T-cell (primary cell): ENCODE results near the gene MYT1. TPM values are rescaled to one million over a fixed set of nuclear protein-coding genes. Genes with fewer than 3 reads are reported as not detected.

ENCODE experiments used
- ATAC-seq, 4 experiments: fragments of 200-7000 bp in 3 of 4; fragments of 150-1000 bp in 1 of 4; cut with Tn5 transposase; replicated peaks in 1 of 4; 1 replicate in 3 of 4; 2 replicates in 1 of 4; pipeline ENCODE4 v1.10.0; 2021; ENCODE audit warnings: moderate library complexity in 3 of 4, mild to moderate bottlenecking in 2 of 4, moderate number of reproducible peaks in 1 of 4
- CTCF ChIA-PET, 2 donors: fragments of 300-600 bp; sonication (Branson Sonifier 250); formaldehyde crosslinking; loops; one replicate each; lab custom pipeline; 2022; ENCODE audit warnings: antibody characterized with exemption in 2 of 2; lab: Charles Lee
- POLR2A ChIA-PET, 2 donors: fragments of 300-600 bp; sonication (Branson Sonifier 250); formaldehyde crosslinking; loops; one replicate each; lab custom pipeline; 2022; ENCODE audit warnings: antibody characterized with exemption in 2 of 2; lab: Charles Lee
- DNase-seq, 35 experiments: peaks; one replicate each; pipeline versions ENCODE4 v3.0.0 to v3.0.0-alpha.2; 2013 to 2023
- H3K27ac ChIP-seq: one replicate; pipeline ENCODE4 v1.5.1; 2013; ENCODE audit warnings: low read length
- H3K27me3 ChIP-seq, 2 experiments: replicated peaks in 1 of 2; 1 replicate in 1 of 2; 2 replicates in 1 of 2; pipeline versions ENCODE4 v1.6.1 to v1.7.0; 2013; ENCODE audit warnings: low read length in 1 of 2, mixed read lengths in 1 of 2; ENCODE audit not compliant: control insufficient read depth in 2 of 2, insufficient read depth in 2 of 2; ENCODE audit errors: extremely low read depth in 1 of 2
- H3K36me3 ChIP-seq, 2 donors: 1 replicate in 1 of 2; 2 replicates in 1 of 2; pipeline versions ENCODE4 v1.6.1 to v1.7.0; 2013; ENCODE audit warnings: low read length in 1 of 2; ENCODE audit not compliant: control insufficient read depth in 2 of 2, insufficient read depth in 1 of 2; ENCODE audit errors: extremely low read depth in 1 of 2
- H3K4me1 ChIP-seq, 2 experiments: 1 replicate in 1 of 2; 2 replicates in 1 of 2; pipeline versions ENCODE4 v1.6.1 to v1.7.0; 2013; ENCODE audit warnings: low read length in 2 of 2, mixed read lengths in 1 of 2; ENCODE audit not compliant: insufficient read depth in 2 of 2, control insufficient read depth in 1 of 2; ENCODE audit errors: extremely low read depth in 1 of 2
- H3K4me3 ChIP-seq, 2 donors: 1 replicate in 1 of 2; 2 replicates in 1 of 2; pipeline versions ENCODE4 v1.5.1 to v1.7.0; 2013; ENCODE audit warnings: mild to moderate bottlenecking in 2 of 2, low read length in 1 of 2, moderate library complexity in 1 of 2; ENCODE audit not compliant: control insufficient read depth in 1 of 2; ENCODE audit errors: extremely low read depth in 1 of 2
- H3K9me3 ChIP-seq: 2 replicates; pipeline ENCODE4 v1.7.0; 2013
- H3K27ac Mint-ChIP-seq, 2 donors: one replicate each; pipeline ENCODE4 v1.8.0; 2020 to 2021; ENCODE audit warnings: mild to moderate bottlenecking in 2 of 2, mixed read lengths in 2 of 2
- H3K27me3 Mint-ChIP-seq, 2 donors: one replicate each; pipeline ENCODE4 v1.8.0; 2021 to 2022; ENCODE audit warnings: mixed read lengths in 2 of 2
- H3K36me3 Mint-ChIP-seq: one replicate; pipeline ENCODE4 v1.8.0; 2021; ENCODE audit warnings: mixed read lengths
- H3K4me1 Mint-ChIP-seq, 3 donors: one replicate each; pipeline ENCODE4 v1.8.0; 2020 to 2022; ENCODE audit warnings: mixed read lengths in 3 of 3, mild to moderate bottlenecking in 1 of 3
- H3K4me3 Mint-ChIP-seq, 3 donors: one replicate each; pipeline ENCODE4 v1.8.0; 2020 to 2022; ENCODE audit warnings: mild to moderate bottlenecking in 3 of 3, mixed read lengths in 3 of 3, moderate library complexity in 3 of 3
- H3K9me3 Mint-ChIP-seq, 3 donors: one replicate each; pipeline ENCODE4 v1.8.0; 2020 to 2022; ENCODE audit warnings: mixed read lengths in 3 of 3
- WGBS: methylation state at CpG from one replicate; pipeline ENCODE4 v1.1.5; 2013; ENCODE audit warnings: missing lambda C conversion rate; ENCODE audit not compliant: insufficient coverage; 5-methylcytosine and 5-hydroxymethylcytosine counted together
- total RNA-seq, 35 experiments: library from RNA in 6 of 35; stranded (reverse) in 6 of 35; fragments of 120-200 nt in 1 of 35; gene quantifications; one replicate each; pipeline versions ENCODE4 v1.2.1 to v1.2.4 and lab custom pipeline; 2013 to 2026

Gene MYT1
- total RNA-seq, 5 donors from 2014 or later (not counting 1 experiment from before 2014, with no cell fraction given): 0.06 TPM; not detected in 4

DNA sequence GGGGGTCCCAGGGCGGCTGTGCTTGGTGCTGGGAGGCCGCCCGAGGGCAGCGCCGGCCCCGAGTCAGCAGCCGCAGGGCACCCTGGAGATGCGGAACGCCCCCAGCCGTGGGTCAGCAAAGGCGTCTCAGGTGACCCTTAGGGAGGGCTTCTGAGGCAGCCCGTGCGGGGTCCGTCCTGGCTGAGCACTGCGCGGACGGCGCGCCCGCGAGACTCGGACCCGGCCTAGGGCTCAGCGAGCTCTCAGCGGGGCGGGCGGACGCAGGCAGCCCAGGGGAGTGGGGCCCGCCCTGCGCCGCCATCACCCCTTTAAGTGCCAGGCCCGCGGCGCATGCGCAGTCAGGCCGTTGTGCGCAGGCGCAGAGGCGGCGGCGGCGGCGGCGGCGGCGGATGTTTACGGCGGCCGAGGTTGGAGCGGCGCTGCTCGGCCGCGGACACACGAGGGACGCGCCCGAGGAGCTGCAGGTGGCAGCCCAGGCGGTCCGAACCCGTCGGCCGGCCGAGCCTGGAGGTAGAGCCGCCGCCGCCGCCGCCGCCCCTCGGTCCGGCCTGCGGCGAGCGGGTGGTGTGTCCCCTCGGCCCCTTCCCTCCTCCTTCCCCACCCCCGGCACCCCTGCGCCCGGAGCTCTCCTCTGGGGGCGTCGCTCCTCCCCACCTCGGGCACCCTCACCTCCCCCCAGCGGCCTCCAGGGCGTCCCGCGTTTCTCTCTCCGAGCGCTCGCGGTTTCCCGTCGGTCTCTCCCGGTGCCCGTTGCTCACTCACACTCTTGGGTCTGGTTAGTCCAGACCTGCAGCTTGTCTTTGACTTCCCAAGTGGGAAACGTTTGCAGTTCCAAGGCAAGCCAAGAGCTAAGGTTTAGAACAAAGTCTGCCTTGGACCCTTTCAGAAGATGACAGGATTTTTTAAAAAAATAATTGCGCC, 91.4 kb downstream of the MYT1 start, which contains the start of gene PCMTD2:
Gene PCMTD2 (plus strand): TSS at position 388 of the 921 bp plus-strand sequence. CDS start 4,218 bp downstream, outside the sequence.
- peaks cover 36 to 49% of the 10 kb centered on the region in 2 experiments for H3K4me1 ChIP-seq
- WGBS: under 1% methylated on average over 94 of the region's 96 CpGs
- Mint-ChIP-seq H3K27me3 (peaks cover 0 to 1% of the 10 kb centered on the region in 2 donors), H3K4me3 (peak within 1 kb of the TSS; percentile 90 to 96 (median 95)), H3K9me3 (no peaks in the 10 kb centered on the region), H3K36me3 (peaks cover 15% of the 10 kb centered on the region), H3K4me1 (peaks cover 52 to 57% (median 54%) of the 10 kb centered on the region in 3 donors), H3K27ac (peak within 1 kb of the TSS; percentile 92 to 96)
- DNase-seq: peak; percentile 59 to 93 (median 80)
- H3K36me3 ChIP-seq: peaks cover 0 to 6% of the 10 kb centered on the region in 2 donors
- CTCF ChIA-PET: interaction anchor here in 1 of 2 donors (0.5 kb wide), 1 partner anchor 1953 kb away, joined by 3 read pairs; no protein-coding TSS in a partner anchor
- peak; percentile 86 to 91 (median 88) for ATAC-seq
- peak within 1 kb of the TSS; percentile 68 to 86 for H3K4me3 ChIP-seq
- H3K27me3 ChIP-seq: peaks cover 0 to 11% of the 10 kb centered on the region in 2 experiments
- no peaks in the 10 kb centered on the region for H3K9me3 ChIP-seq
- POLR2A ChIA-PET: interaction anchor here in 1 of 2 donors (0.7 to 0.8 kb wide), 2 partner anchors 11 to 27 kb away, joined by 3 to 15 read pairs; no protein-coding TSS in a partner anchor
- peak within 1 kb of the TSS; percentile 56 for H3K27ac ChIP-seq

DNA sequence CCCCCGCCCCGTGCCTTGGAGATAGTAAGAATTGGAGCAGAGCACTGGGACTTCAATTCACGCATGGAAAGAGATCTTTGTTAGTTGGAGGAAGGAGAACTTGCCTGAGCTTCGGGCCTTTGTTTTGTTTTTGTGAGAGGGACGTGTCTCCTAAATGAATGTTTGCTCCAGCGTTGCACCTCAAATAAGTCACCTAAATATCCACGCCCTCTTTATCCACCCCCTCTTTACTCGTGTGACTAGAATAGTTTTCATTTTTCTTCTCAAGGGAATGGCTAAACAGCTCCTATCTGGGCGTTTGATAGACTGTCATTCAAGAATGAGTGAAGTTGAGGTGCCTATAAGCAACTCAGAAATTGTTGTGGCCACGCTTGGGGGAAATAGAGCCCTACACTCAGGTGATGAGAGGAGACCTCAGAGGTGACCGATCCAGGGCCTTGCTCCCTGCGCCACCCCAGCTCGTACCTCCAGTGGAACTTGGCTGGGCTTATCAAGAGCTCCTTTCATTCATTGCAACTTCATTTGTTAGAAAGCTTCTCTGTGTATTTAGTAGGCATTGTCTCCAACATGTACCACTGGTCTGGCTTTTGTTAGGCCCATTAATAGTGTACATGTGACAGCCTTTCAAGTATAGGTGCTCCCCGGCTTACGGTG, 92.2 kb downstream of the MYT1 start:
- CTCF ChIA-PET: no interaction called here
- H3K36me3 Mint-ChIP-seq: peaks cover 20% of the 10 kb centered on the region
- H3K4me1 Mint-ChIP-seq: peaks cover 60 to 65% (median 62%) of the 10 kb centered on the region in 3 donors
- peak overlapping the region; percentile 68 to 86 for H3K4me3 ChIP-seq
- peak overlapping the region; percentile 90 to 96 (median 95) for H3K4me3 Mint-ChIP-seq
- H3K27me3 Mint-ChIP-seq: peaks cover 0 to 1% of the 10 kb centered on the region in 2 donors
- peaks cover 0 to 6% of the 10 kb centered on the region in 2 donors for H3K36me3 ChIP-seq
- H3K27ac ChIP-seq: peak overlapping the region; percentile 56
- H3K27ac Mint-ChIP-seq: peak overlapping the region; percentile 92 to 96
- 81% methylated on average over 2 of the region's 15 CpGs for WGBS
- POLR2A ChIA-PET: interaction anchor here (0.5 to 0.8 kb wide), 3 partner anchors 11 to 268 kb away, joined by 3 to 15 read pairs (median 3); no protein-coding TSS in a partner anchor
- peaks cover 0 to 11% of the 10 kb centered on the region in 2 experiments for H3K27me3 ChIP-seq
- no peaks in the 10 kb centered on the region for H3K9me3 Mint-ChIP-seq
- no peaks in the 10 kb centered on the region for H3K9me3 ChIP-seq
- ATAC-seq: peak in 1 of 4 experiments; percentile 7
- peak in 3 of 35 experiments; percentile 10 to 31 (median 10) for DNase-seq
- H3K4me1 ChIP-seq: peaks cover 43 to 57% of the 10 kb centered on the region in 2 experiments

DNA sequence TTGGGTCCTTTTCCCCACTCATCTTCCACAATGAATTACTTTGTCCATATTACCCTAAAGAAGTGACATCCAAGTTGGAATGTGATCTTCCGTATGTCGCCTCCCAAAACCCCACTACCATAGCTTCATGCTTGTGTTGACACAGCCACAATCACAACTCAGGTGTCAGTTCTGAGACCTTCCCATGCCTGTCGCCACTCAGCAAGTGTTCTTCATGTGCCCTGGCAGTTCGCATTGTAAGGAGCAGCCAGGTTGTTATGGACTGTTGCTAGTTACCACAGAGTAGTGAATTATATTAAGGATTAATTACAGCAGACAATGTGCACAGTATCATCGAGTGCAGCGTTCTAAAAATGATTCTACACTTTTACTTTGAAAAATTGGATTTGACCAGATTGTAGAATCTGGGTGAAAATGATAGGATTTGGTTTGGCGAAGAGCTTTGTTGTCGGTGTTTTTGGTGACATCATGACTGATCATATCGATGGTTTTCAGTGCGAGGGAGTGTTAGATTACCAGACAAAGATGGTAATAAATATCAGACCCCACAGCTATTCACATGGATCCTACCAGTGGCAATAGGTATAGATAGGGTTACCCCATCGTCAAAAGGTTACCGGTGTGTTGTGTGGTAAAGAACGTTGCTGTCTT, 93.0 kb downstream of the MYT1 start:
- Mint-ChIP-seq H3K9me3 (no peaks in the 10 kb centered on the region), H3K36me3 (peaks cover 21% of the 10 kb centered on the region), H3K27ac (peak overlapping the region; percentile 92 to 96), H3K4me1 (peaks cover 68 to 70% (median 70%) of the 10 kb centered on the region in 3 donors), H3K4me3 (peak overlapping the region; percentile 90 to 96 (median 95)), H3K27me3 (no peaks in the 10 kb centered on the region)
- Histone ChIP-seq H3K4me1 (peaks cover 46 to 61% of the 10 kb centered on the region in 2 experiments), H3K36me3 (peaks cover 0 to 6% of the 10 kb centered on the region in 2 donors), H3K4me3 (peak overlapping the region in 1 of 2 donors; percentile 68), H3K27me3 (peaks cover 0 to 9% of the 10 kb centered on the region in 2 experiments), H3K9me3 (no peaks in the 10 kb centered on the region), H3K27ac (no peak overlapping the region)
- ChIA-PET POLR2A (interaction anchor here in 1 of 2 donors (0.9 kb wide), 1 partner anchor 29 kb away, joined by 4 read pairs; no protein-coding TSS in a partner anchor), CTCF (no interaction called here)
- DNase-seq: peak in 1 of 35 experiments; percentile 10
- 88% methylated on average over 5 of the region's 13 CpGs for WGBS
- ATAC-seq: no peak

DNA sequence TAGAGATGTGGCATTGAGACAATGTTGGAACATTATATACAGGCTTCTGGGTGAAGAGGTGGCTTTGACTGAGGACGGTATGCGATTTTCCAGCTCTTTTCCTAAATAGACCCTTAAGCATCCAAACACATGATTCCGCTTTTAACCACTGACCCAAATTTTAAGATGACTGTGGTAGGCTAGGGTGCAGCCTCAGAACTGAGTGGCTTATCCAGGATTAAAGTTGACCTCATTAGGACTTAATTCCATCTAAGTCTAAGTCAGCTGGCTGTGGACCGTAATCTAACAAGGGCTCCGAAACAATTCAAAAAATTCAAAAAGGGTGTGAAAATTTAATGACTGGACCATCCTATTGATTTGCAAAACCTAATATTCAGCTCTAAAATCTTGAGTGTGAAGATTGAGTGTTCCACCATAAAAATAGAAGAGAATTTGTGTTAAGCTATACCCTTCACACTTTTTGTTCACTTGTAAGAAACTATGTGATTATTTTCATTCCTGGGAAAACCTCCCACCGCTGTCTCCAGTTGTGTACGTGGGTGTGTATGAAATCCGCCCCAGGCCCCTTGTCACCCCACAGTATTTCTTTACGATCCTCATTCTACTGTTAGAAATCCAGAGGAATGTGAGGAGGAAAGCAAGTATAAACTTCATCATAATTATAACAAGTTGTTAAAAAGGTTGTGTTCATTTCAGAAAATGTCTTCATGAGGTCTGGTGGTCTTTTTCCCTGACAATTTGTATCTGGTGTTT, 94.0 kb downstream of the MYT1 start:
- peaks cover 78 to 80% (median 80%) of the 10 kb centered on the region in 3 donors for H3K4me1 Mint-ChIP-seq
- peaks cover 29% of the 10 kb centered on the region for H3K36me3 Mint-ChIP-seq
- DNase-seq (no peak), ATAC-seq (no peak)
- H3K36me3 ChIP-seq: peaks cover 0 to 12% of the 10 kb centered on the region in 2 donors
- CTCF ChIA-PET: no interaction called here
- no peaks in the 10 kb centered on the region for H3K9me3 Mint-ChIP-seq
- H3K27me3 Mint-ChIP-seq: no peaks in the 10 kb centered on the region
- WGBS: no CpG with 5 or more reads among the region's 9 CpGs
- H3K4me1 ChIP-seq: peaks cover 46 to 68% of the 10 kb centered on the region in 2 experiments
- H3K9me3 ChIP-seq: no peaks in the 10 kb centered on the region
- peak overlapping the region; percentile 64 to 92 for H3K27ac Mint-ChIP-seq
- no peak overlapping the region for H3K4me3 ChIP-seq
- H3K4me3 Mint-ChIP-seq: peak overlapping the region; percentile 90 to 96 (median 95)
- no peaks in the 10 kb centered on the region for H3K27me3 ChIP-seq
- H3K27ac ChIP-seq: no peak overlapping the region
- POLR2A ChIA-PET: no interaction called here

DNA sequence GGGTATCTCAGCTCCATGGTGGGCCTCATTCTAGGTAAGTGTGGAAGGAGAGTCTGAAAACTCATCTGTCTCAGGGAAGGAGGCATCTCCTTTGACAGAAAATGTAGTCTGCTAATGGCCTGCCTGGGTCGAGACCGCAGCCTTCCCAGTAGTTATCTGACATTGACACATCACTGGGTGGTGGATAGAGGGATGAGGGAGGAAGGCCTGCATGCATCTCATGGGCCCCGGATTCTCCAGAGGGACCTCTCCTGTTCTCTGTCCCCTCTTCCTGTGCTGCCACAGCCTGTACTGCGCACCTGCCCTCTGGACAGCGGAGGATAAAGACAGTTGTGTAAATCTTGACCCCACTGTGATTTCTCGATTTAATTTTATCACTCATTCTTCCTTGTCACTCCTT, 96.0 kb downstream of the MYT1 start:
- no peaks in the 10 kb centered on the region for H3K27me3 Mint-ChIP-seq
- Histone ChIP-seq H3K36me3 (peaks cover 0 to 20% of the 10 kb centered on the region in 2 donors), H3K4me3 (no peak overlapping the region), H3K9me3 (no peaks in the 10 kb centered on the region), H3K4me1 (peaks cover 46 to 59% of the 10 kb centered on the region in 2 experiments), H3K27ac (no peak overlapping the region), H3K27me3 (no peaks in the 10 kb centered on the region)
- CTCF ChIA-PET: no interaction called here
- peaks cover 40% of the 10 kb centered on the region for H3K36me3 Mint-ChIP-seq
- H3K4me3 Mint-ChIP-seq: peak overlapping the region; percentile 24 to 96 (median 62)
- H3K9me3 Mint-ChIP-seq: no peaks in the 10 kb centered on the region
- H3K27ac Mint-ChIP-seq: peak overlapping the region; percentile 55 to 84
- DNase-seq: peak in 1 of 35 experiments; percentile 11
- peaks cover 86 to 91% (median 89%) of the 10 kb centered on the region in 3 donors for H3K4me1 Mint-ChIP-seq
- WGBS: 100% methylated on average over 1 of the region's 6 CpGs
- ATAC-seq: no peak
- POLR2A ChIA-PET: no interaction called here
